ENCODE measurements around the gene SLC8A1.

SLC8A1 gene

DNA sequence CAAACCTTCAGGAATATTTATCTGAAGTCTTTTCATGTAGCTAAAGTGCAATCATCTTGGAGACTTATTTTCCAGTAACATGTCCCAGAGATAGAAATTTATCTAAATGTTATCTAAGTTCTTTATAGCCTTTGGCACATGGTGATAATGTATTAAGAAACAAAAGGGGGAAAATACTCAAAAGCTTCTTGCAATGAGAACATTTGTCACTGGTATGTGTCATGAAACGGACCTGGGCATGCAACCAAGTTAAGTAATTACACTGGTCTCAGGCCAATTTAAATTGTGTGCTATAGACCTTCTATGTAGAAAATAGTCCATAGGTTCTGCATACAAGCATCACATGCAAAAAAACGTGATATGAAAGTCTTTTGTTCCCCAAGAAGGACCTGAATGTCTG is 136.2 kb downstream of the SLC8A1 start:
- no peak for DNase-seq

DNA sequence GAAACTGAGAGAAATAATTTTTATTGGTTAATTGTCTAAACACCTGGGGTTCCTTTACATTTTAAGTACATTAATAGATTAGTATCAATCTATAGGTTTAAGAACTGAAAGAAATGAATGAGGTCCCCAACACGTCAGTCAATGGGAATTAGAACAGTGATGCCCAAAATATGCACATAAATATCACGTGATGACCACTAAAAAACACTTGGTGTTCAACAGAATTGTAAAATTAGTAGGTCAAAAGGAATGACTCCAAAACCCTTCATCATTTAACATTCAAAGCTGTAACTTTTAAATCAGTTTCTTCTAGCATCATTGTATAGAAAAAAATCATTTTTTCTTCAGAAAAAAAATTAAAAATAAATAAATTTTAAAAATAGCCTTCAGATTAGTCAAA is 140.9 kb downstream of the SLC8A1 start:
- DNase-seq: no peak

DNA sequence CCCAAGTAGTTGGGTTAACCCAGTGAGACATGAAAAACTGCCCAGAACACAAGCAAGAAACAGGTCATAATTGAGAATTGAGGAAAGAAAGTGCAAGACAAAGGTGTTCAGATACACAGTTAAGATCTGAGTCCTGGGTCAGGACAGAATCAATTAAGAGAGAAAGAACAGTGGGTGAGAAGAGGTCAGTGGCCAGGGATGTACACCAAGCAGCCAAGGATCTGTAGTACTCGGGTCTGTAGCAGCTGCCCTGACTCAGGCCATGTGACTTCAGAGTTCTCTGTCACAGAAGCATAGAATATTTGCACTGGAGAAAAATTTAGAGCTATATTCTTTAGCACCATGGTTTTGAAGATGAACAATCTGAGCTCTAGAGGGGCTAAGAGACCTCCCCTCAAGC is 141.6 kb downstream of the SLC8A1 start:
- no peak for DNase-seq

DNA sequence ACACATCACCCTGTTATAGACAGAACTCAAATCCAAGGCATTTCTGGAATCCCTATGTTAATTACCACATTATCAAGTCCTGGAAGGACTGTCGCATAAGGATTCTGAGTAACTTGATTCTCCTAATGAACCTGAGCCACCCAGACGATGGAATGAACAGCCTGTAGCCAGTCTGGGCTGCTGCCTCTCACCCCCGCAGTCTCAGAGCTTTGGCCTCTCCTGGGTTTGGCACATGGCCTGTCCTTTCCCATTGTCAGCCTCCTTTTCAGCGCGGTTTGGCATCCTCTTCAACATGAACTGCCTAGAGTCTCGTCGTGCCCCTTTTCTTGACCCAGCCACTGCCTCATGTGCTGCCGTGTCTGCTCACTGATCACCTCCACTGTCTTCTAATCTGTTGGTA is 147.6 kb downstream of the SLC8A1 start:
- peak in 12 of 56 donors; percentile 4 to 35 (median 12) for DNase-seq

DNA sequence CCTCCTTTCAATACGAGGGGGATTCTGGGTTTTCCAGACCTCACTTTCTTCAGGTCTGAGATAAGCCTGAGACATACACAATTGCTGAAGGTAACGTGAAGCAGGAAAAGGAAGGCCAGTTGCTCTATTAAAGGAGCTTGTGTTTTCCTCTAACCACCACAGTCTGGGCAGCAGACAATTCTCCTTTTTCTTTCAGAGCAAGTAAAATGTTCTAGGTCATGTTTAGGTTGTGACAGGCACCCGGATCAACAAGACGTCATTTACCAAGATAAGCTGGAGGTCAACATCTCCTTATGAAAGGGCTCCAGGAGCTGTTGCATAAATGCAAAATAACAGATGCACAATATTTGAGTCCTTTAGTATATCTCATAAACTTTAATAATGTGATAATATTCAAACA is 148.1 kb downstream of the SLC8A1 start:
- DNase-seq: no peak

DNA sequence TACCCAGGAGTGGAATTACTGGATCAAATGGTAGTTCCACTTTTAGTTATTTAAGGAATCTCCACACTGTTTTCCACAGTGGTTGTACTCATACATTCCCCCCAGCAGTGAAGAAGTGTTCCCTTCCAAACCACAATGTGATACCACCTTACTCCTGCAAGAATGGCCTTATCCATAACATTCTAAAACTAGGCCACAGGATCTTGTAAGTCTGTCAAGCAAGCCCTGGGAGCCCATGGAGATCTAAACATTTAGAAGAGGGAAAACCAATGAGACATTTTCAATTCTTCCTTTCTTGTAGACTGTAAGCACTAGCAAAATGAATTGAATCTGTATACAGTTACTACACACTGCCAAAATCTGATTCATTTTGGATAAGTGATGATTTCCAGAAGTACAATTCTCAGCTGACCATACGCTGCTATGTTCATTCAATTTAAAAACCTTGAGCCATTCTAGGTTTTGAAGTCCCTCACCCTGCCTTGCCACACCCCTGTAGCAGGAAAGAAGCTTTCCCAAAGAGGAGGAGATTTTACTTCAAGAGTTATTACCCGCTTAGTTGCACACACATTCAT is 149.1 kb downstream of the SLC8A1 start:
- no peak for DNase-seq

DNA sequence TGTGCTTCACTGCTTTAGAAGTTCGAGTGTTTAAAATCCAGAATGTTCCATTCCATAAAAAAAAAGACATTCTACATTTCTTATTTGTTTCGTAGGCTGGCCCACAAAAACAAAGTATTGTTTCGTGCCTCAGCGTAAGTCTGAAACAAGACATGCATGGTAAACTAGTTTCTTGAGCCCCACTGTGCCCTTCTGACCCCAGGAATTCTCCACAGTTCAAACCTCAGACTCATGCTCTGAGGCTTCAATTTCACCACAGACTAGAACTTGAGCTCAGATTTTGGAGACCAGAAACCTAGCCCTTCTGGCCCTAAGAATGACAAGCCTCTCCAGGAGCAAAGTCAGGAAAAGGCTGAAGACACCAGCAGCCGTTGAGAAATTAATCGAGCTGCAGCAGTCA is 151.5 kb downstream of the SLC8A1 start:
- no peak for DNase-seq

DNA sequence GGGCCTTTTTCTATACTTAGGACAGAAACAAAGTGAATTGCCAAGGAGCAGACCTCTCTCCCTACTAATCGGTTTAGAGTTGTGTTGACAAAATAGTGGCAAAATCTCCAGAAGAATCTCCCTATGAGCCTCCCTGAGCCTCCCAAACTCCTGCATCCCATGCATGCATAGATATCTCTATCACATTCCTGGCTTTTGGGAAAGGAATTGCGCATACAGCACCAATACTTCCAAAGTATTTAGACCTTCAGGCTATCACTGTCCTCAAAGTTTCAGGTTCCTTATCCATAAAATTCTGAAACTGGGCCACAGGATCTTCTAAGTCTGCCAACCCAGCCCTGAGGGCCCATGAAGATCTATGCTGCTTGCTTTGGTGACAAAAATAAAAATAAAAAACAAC is 152.1 kb downstream of the SLC8A1 start:
- no peak for DNase-seq

DNA sequence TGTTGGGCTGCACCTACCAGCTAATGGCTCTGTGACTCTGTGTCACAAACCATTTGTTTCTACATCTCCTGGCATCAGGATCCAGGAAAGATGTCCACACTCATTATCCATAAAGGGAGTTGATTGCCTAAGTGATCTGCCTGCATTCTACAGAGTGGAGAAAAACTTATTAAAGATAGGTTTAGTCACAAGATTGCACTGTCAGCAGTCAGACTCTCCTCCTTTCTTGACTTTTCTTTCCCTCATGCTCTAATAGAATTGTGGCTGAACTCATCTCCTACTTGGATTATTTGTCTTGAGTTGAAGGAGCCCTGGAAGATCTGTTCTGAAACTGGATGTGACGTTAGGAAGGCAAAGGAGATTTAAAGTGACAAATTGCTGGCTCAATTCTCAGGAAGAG is 152.7 kb downstream of the SLC8A1 start:
- no peak for DNase-seq

DNA sequence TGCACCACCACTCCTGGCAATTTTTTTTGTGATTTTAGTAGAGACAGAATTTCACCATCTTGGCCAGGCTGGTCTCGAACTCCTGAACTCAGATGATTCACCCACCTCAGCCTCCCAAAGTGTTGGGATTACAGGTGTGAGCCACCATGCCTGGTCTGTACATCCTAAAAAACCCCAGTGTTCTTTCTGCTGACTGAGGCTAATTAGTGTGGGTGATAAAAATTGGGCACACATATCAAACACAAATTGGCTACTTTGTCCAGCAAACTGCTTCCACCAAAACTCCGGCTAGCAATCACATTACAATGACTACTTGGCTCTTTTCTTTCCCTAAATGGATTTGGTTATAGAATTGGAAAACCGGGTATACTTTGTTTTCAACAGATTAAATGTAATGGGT is 153.9 kb downstream of the SLC8A1 start:
- no peak for DNase-seq

DNA sequence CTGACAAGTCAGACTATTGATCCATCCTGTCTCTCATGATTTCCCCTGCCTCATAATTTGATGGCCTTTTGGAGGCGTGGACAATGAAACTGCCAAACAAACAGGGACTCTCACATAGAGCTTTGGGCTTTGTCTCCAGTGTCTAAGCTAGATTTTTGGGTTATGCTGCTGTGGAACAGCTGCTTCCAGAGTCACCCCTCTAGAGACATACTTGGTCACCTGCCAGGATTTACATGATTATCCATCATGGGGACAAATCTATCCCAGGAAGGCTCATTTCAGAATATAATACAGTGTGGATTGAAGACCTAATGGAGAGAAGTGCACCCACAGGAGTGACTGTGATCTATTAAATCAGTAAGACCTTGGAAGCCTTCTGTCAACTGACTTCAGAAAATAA is 159.6 kb downstream of the SLC8A1 start:
- no peak for DNase-seq

DNA sequence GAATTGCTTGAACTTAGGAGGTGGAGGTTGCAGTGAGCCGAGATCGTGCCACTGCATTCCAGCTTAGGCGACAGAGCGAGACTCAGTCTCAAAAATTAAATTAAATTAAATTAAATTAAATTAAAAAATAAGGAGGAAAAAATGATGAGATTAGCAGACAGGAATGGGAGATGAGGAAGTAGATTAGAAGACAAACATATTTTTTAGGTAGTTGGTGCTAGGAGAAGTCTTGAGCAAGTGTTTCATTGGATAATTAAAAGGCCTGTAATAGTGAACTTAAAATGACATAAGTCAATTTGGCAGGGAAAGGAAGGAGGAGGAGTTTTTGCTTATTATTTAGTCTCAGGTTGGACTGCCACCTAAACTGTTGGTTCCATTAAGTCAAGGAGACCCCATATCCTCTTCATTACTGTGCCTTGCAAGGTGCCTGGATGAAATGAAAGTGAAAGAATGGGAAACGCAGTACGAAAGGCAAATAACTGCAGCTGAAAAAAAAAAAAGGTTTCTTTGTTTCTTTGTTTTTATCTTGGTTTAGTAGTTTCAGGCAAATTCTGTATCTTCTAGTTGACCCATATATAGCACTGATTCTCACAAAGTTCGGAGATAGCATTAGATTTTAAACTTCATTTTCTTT is 162.0 kb downstream of the SLC8A1 start:
- DNase-seq: no peak

DNA sequence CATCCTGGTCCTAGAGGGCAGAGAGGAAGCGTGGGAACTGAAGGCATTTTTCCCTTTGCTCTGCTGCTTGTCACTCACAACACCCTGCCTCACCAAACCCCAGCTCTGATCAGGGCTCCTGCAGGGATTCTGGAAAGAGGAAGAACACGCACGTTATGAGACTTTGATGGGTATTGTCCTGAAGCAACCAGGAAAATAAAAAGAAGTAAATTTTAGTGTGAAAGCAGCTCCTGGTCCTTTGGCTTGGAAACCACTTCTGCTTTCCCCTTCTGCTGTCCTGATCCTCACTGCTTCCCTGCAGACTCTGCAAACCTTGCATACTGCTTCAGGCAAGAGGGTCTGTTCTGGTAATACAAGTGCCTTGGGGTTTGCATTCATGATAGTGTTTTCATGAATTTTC is 164.1 kb downstream of the SLC8A1 start:
- no peak for DNase-seq

DNA sequence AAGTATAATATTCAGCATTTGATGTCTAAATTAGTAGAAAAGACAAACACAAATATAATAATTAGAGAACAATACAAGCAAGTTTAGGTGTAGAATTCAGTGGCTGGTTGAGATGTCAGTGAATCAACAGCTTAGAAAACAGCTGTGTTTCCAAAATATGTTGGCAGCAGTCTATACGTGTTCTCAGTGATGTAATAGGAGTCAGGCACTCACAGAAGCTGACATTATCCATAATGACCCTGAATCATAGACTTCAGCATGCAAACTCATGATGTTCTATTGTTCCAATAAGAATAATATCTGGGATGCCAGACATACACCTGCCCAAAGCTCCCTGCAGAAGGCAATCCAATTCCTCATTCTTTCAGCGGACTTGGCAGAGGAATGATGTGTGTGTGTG is 164.7 kb downstream of the SLC8A1 start:
- no peak for DNase-seq

DNA sequence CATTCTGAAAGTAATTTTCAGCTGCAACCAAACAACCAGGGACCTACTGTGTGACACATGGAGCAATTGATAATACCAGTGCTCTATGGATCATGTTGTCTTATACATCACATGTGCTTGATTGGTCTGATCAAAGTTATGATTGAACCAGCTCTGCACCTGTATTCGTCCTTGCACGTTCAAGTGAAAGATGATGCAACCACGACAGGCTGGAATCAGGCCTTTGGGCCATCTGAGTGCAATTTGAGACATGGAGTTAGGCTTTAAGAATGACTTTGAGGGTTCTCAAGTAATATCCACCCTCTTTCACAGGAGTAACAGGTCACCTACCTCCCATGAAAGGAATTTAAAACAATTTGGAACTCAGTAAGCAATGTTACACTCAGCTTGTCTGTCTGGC is 165.2 kb downstream of the SLC8A1 start:
- DNase-seq: no peak

DNA sequence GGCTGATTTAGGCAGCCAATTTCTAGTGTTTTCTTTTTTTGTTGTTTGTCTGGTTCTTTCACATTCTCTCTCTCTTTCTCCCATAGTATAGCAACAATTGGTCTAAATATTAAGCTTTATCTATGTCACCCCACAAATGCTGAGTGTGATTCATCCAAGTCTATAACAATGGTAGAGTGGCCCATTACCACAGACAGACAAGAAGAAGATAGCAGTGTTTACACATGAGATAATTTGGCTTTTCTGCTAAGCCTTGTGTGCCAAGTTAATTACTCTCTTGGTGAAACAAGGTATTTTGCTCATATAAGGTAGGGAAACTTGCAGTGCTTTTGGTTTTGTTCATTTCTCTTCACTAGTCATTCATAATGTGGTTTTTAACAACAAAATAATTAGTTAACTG is 166.5 kb downstream of the SLC8A1 start:
- DNase-seq: no peak

DNA sequence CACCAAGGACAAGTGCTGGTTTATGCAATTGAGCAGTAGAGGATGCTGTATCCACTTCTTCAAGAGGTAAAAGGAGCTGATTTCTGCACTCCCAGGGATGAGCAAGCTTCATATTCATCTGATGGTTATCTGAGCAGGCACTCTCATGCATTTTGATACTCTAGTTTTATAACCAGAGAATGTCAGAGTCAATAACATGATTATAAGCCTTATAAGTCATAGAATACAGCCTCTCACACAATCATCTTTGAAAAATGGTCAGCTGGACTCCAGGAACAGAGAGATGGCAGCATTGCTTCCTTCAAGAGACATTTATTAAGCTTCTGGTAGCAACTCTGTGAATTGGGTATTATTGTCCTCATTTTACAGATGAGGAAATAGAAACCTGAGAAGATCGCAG is 167.1 kb downstream of the SLC8A1 start:
- no peak for DNase-seq

DNA sequence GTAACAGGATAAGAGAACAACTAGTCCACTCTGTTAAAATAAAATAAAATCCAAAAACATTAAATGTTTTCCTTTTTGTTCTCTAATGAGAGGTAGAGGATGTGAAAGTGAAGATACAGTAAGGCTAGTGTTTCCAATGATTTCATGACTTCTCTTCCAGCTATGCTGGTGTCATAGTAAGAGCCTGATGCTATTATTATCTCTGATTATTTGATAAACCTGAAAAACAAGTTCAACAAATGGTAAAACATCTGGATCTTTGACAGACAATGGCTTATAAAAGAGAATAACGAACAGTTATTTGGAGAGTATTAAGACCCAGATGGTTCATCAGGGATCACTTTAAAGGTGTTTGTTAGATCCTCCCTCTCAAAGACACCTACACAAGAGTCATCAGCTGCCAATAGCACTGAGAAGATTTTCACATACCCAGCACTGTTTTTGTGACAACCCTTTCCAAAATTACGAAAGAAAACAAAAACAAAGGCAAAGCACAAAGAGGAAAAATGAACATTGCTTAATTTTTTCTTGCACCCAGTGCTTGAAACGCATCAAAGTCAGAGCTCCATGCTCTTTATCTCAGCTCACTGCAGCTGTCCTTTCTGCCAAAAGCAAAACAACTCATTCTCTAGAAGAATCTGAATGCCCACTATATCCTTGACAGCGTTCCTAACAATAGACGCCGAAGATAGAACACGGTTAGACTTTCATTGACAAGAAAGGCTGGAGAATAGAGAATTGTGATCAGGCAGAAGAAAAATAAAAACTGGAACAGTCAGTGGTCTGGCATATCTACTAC is 168.6 kb downstream of the SLC8A1 start:
- no peak for DNase-seq

DNA sequence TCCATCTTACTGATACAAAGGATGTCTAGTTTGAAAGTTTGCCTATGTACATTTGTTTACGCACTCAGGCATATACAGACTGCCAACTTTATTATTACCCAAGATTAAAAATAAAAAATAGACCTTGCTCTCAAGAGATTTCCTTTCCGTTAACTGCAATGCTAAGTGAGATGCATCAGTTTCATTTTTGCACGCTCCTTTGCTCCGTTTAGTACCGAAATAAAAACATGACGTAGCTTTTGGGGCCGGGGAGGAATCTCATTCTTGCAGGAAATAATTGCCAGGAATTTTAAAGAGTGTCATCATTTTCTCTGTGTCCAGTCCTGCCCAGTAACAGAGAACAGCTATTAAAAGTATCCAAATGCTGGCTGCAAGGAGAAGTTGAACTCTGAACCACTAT is 169.5 kb downstream of the SLC8A1 start:
- DNase-seq: no peak

DNA sequence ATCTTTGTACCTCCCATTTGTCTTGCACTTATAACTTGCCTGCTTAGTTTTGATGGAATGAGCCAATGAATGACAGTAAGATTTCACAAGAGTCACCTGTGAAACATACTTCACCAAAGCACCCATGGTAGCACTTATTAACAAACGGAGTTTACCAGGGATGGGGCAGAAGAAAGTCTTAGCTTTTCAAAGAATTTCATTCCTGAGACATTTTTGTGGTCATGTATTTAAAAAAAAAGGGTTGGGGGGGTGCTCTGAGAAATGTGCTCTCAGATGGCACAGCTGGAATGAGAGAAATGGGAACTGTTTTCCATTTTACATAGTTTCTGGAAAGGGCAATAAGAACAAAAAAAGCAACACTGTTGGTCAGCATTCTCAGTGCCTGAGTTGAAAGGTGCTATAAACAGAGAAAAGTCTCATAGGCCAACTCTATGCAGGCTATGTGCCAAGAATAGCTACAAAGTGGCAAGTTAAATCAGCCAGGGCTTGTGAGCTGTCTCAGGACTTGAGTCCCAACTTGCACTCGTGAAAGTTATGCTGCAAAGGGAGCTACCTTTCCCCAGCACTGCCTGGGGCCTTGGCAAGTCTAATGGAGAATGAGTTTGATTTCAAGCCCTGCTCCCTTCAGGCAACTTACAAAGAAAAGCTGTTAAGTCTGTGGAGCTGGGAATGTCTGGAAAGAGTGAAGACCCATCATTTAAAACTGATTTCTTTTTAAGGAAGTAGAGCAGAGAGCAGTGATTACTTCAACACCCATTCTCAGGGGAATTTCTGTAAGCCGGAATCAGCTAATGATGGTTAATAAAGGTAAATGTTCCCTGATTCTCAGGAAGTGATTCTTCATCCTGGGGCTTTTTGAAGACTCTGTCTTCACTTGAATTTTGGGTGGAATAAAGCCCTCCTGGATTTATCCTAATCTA is 170.6 kb downstream of the SLC8A1 start:
- DNase-seq: peak in 1 of 56 donors; percentile 6

DNA sequence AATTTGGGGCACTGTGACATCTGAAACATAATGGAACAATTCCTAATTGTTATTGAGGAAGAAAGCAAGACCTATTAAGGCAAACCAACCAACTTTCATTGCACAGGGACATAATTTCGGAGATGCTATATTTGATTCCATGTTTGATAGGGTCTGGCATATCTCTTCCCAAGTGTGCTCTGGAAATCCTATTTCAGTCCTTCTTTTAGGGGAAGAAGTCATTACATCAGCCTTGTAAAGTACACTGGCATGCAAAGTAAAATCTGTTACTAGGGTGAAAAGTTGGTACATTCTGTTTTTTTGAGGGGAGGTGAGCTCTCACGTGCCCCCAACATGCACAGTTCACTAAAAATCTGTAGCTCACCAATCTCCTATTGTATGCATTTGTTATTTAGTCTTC is 172.4 kb downstream of the SLC8A1 start:
- no peak for DNase-seq

DNA sequence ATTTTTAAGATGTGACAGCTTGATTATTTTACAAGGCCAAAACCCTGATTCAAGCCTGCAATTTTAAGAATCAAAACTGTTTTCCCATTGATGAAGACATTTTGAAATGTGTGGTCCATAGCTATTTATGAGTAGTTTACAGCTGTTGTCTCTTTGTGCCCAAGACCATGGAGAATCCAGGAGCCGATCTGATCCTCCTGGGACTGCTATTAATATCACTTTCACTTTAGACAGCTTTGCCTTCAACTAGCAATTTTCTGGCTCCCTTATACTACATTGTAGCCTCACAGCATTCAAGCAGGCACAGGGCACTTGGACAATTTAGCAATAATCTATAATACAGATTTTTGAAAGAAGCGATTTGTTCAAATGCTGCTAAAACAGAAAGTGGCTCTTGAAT is 172.9 kb downstream of the SLC8A1 start:
- DNase-seq: no peak
